ENCODE measurements around the gene CBLN1.

DNA sequence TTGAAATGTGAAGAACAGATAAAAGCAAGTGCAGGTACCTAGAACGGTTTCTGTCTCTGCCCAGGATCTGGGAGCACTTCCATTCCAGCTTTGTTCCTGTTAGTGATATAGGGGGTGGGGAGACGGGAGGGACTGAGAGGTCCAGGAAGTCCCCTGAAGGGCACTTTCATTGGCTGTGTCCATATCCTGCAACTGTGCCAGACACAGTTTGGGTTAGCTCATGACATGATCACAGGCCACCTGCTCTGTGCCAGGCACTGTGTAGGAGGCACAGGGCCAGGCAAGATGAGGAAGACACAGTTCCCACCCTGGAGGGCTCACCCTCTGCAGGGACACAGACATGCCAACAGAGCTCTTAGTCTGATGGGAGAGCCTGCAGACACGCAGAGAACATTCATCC is 7.9 kb downstream of the CBLN1 start:
- TF ChIP-seq EZH2 (IDR thresholded peaks at IDR 0.05; ENCODE audit: low read depth) = no peak
- TF ChIP-seq, protein P1, sequence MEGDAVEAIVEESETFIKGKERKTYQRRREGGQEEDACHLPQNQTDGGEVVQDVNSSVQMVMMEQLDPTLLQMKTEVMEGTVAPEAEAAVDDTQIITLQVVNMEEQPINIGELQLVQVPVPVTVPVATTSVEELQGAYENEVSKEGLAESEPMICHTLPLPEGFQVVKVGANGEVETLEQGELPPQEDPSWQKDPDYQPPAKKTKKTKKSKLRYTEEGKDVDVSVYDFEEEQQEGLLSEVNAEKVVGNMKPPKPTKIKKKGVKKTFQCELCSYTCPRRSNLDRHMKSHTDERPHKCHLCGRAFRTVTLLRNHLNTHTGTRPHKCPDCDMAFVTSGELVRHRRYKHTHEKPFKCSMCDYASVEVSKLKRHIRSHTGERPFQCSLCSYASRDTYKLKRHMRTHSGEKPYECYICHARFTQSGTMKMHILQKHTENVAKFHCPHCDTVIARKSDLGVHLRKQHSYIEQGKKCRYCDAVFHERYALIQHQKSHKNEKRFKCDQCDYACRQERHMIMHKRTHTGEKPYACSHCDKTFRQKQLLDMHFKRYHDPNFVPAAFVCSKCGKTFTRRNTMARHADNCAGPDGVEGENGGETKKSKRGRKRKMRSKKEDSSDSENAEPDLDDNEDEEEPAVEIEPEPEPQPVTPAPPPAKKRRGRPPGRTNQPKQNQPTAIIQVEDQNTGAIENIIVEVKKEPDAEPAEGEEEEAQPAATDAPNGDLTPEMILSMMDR (conservative IDR thresholded peaks at IDR 0.05) = no peak
